GM21360 (cell line): Measurements from ENCODE around the gene AARS1.
"Not testable (repeated sequence)": the region's sequence is repeated elsewhere in the genome, so short reads cannot be mapped to it uniquely, and the experiment has no call there.

Experiments used
- ATAC-seq: cut with Tn5 transposase; IDR thresholded peaks from one replicate; pipeline ENCODE4 v1.9.1; 2021; ENCODE audit warnings: mild to moderate bottlenecking, moderate library complexity; ENCODE audit not compliant: unreplicated experiment

AARS1 gene

DNA sequence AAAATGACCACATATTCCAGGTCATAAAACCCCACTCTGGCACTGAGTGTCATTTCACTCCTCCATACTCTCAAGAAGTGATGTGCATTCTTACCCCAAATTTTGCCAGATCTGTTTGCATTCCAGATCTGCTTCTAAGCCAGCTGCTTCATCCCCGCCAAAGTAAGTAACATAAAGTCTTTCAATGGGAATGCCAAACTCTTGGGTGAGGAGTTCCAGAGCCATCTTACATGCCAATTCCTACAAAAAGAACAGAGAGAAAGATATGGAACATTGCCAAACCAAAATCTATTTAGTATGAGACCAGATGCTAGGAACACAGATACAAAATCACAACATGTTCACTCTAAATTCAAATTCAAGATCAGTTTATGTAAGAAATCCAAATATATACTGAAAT lies 12.9 kb downstream of the AARS1 start:
- no peak for ATAC-seq

DNA sequence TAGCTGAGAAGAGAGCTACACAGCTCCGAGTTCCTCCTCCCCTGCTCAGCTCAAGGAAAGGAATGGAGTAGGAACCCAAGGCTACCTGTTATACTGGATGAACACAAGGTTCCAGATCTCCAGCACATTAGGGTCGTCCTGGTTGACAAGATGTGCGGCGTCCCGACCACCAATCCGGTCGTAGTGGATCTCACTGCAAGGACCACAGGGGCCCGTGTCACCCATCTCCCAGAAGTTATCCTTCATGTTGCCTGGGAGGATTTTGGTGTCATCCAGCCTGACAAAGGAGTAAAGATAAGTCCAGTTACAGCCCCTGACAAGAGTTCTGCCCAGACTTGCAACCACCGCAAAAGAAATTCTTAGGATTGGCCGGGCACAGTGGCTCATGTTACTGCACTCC lies 17.6 kb downstream of the AARS1 start:
- ATAC-seq = no peak

DNA sequence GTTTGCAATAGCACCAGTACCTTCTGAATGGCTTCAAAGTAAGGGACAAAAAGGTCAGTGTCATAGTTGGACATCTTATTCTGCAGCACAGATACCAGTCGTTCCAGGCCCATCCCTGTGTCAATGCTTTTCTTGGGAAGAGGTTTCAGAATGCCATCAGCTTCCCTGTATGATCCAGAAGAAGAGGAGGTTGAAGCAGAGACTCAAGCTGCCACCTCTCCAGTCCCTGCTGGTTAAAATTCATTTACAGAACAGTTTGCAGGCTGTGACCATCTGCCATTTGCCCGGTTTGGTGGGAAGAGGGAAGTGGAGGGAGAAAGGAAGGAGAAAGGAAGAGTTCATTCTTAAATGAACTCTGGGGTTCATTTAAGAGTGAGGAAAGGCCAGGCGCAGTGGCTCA lies 19.1 kb downstream of the AARS1 start:
- no peak for ATAC-seq

DNA sequence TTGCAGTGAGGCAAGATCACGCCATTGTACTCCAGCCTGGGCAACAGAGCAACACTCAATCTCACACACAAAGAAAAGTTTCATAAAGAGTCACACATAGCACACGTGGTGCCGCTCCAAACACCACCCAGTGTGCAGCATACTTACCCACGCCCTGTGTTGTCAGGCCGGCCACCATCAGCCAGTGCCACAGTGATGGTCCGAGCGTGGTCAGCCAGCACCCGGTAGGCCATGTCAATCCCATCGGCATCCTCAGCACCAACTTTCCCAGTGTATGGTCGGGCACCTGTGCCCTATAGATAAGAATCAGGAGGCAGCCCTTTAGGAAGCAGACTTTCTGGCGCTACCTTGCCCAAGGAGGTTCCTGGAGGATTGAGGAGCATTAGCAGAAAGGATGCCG lies 19.8 kb downstream of the AARS1 start:
- ATAC-seq = no peak

DNA sequence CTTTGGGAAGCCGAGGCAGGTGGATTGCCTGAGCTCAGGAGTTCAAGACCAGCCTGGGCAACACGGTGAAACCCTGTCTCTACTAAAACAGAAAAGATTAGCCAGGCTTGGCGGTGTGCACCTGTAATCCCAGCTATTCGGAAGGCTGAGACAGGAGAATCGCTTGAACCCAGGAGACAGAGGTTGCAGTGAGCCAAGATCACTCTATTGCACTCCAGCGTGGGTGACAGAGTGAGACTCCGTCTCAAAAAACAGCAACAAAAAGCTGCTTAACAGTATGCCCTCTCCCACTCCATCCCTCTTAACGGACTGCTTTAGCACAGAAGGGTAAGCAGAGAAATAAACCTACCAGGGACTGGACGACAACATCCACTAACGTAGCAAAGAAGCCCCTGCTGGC lies 21.4 kb downstream of the AARS1 start:
- ATAC-seq = not testable (repeated sequence)

- ATAC-seq = no peak
These were observed 21.8 kb downstream of the AARS1 start for GRCh38 chr16:70267516-70267915.

DNA sequence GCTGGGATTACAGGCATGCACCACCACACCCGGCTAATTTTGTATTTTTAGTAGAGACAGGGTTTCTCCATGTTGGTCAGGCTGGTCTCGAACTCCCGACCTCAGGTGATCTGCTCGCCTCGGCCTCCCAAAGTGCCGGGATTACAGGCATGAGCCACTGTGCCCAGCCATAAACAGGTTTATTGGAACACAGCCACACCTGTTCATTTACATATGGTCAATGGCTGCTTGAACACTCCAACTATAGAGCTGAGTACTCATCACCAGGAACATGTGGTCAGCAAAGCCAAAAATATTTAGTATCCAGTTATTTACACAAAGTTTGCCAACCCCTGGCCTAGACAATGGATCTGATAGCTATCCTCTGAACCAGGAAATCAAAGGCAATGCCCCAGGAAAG lies 29.4 kb downstream of the AARS1 start:
- not testable (repeated sequence) for ATAC-seq

GRCh38 chr16:70258946-70259345 lies 30.4 kb downstream of the AARS1 start:
- ATAC-seq = no peak

GRCh38 chr16:70258065-70258464 lies 31.2 kb downstream of the AARS1 start:
- no peak for ATAC-seq

- no peak for ATAC-seq
These were observed 31.9 kb downstream of the AARS1 start for GRCh38 chr16:70257391-70257790.

- no peak for ATAC-seq
These were observed 33.7 kb downstream of the AARS1 start for GRCh38 chr16:70255574-70255973.

- no peak for ATAC-seq
These were observed 34.4 kb downstream of the AARS1 start for GRCh38 chr16:70254965-70255286.

GRCh38 chr16:70254180-70254964 lies 34.9 kb downstream of the AARS1 start:
- no peak for ATAC-seq

DNA sequence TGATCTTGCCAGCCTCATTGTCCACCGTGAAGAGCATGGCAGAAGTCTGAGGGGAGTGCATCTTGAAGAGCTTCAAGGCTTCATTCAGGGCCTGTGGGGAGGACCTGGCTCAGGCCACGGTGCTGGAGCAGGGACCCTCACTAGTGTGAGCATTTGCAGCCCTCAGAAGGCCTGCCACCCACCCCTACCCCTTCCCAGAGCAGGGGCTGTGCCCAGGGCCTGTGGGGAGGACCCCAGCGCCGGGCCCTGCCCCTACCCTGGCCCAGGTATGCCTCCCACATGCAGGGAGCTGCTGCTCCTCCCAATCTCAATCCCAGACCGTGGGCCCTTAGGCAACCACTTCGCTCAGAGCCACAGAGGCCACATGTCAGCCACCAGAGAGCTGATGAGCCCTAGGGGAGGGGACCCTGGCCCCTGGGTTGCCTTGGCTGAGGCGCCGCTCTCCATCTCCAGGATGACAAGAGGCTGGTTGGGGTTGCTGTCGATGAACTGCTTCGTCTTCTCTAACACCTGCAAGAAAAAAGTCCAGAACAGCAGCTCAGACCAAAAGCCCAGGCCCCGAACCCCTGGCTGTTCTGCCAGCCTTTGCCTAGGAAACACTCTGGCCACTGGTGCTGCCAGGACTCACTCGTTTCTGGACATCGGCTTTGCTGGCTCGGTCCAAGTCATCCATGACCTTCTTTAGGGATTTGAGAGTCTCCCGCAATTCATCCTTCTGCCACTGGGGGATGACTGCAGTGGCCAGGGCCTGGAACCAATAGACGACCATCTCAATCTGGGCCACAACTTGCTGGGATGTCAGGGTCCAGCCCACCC lies 35.8 kb downstream of the AARS1 start:
- ATAC-seq = no peak

DNA sequence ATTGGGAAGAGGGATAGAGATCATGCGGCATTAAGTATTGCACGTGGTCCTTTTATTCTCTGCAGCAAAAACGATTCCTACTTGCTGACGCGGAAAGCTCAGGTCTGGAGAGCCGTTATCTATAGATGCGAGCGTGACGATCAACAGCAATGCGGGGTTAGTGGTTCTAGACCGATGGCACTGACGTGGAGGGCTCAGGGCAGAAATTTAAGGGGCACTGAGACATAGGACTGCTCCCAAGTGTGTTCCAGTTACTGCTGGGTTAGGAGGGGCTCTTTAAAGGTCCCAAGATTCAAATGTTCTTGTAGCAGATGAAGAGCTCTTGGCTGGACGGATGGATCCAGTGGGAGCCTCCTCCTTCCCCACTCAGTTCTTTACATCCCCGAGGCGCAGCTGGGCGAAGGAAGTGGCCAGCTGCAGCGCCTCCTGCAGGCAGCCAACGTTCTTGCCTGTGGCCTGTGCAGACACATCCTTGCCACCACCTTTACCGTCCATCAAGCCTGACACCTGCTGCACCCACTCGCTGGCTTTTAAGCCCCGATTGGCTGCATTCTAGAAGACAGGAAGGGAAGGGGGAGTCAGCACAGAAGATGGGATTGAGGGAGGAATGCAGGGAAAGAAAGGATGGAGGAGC lies 36.8 kb downstream of the AARS1 start:
- ATAC-seq = no peak

DNA sequence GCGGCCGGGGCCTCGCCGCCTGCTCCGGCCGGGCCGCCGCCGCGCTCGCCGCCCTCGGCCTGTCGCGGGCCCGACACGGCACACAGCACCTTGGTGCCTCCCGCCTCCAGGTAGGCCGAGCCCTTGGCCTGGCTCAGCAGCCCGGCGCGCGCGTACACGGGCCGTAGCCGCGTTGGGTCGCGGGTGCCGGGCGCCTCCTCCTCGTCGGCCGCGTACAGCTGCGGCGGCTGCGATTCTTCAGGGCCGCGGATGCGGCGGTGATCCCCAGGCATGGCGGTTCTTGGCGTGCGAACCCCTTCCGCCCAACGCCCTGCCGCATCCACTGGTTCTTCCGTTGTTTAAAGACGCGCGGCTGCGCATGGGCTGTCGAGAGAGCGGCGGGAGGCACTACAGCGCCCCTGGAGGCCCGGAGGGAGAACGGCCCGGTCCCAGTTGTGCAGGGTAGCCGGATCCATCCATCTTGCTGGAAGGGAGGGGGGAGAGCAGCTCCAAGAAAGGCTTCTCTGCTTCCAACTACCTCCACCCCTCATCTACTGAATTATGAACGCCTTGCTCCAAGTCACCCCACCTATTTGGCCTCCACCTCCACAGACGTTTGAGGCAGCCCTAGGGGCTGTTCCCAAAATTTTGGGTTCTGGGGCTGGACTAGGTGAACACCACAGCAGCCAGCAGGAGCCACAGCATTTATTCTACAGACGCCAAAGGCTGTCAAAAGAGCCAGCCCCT lies 37.5 kb downstream of the AARS1 start, which contains the start of gene EXOSC6:
Gene EXOSC6 (minus strand): TSS at position 312 of the 726 bp plus-strand sequence. CDS start 40 bp downstream, at position 272.
- peak; percentile 84 for ATAC-seq

- peak; percentile 21 for ATAC-seq
These were observed 38.3 kb downstream of the AARS1 start for GRCh38 chr16:70250748-70251628.

GRCh38 chr16:70249697-70250096 lies 39.6 kb downstream of the AARS1 start:
- not testable (repeated sequence) for ATAC-seq

GRCh38 chr16:70238773-70239172 lies 50.5 kb downstream of the AARS1 start:
- ATAC-seq = not testable (repeated sequence)

DNA sequence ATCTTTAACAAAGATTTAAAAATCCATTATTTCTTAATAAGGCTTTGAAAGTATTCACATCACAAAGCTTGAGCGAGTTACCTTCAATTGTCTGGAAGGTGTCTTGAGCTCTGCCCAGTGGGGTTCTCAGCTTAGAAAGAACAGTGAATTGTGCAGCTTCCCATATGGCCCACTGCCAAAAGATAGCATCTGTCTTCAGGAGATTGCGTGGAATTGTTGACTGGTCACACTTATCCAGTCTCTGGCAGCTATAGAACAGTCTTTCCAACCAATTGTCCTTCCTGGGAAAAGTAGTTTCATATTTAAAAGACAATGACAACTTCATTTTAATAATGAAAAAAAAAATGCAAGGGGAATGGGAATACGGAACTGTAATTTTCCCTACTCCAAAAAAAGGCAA lies 57.5 kb downstream of the AARS1 start:
- not testable (repeated sequence) for ATAC-seq
